AG10803 (cell line): Measurements from ENCODE around the gene WIPI1.

Experiments
- DNase-seq: peaks from one replicate; pipeline ENCODE4 v3.0.0; 2010; ENCODE audit warnings: low read depth
- H3K4me3 ChIP-seq: 2 replicates; pipeline ENCODE4 v1.5.1; 2011; ENCODE audit warnings: mild to moderate bottlenecking, low read length, control low read depth
- CTCF ChIP-seq: conservative IDR thresholded peaks from 2 replicates; pipeline ENCODE4 v1.5.1; 2011; ENCODE audit warnings: mild to moderate bottlenecking, low read length, control low read depth, inconsistent platforms

WIPI1 gene

GRCh38 chr17:68446626-68447041 lies 10.7 kb downstream of the WIPI1 start:
- no peak overlapping the region for H3K4me3 ChIP-seq
- no peak for DNase-seq
- TF ChIP-seq CTCF, result no peak

- no peak for TF ChIP-seq CTCF
- no peak for DNase-seq
- H3K4me3 ChIP-seq, result no peak overlapping the region
These were observed 11.6 kb downstream of the WIPI1 start for GRCh38 chr17:68445671-68446070.

GRCh38 chr17:68443972-68444464 lies 13.3 kb downstream of the WIPI1 start:
- no peak overlapping the region for H3K4me3 ChIP-seq
- TF ChIP-seq CTCF, result no peak
- DNase-seq, result peak; percentile 69

- no peak for TF ChIP-seq CTCF
- DNase-seq, result no peak
- no peak overlapping the region for H3K4me3 ChIP-seq
These were observed 16.1 kb downstream of the WIPI1 start for GRCh38 chr17:68441070-68441770.

GRCh38 chr17:68440526-68440925 lies 16.8 kb downstream of the WIPI1 start:
- DNase-seq, result no peak
- TF ChIP-seq CTCF, result no peak

GRCh38 chr17:68439656-68440290 lies 17.5 kb downstream of the WIPI1 start:
- DNase-seq, result no peak
- TF ChIP-seq CTCF, result no peak

More at GRCh38 chr17:68440526-68440925, 16.8 kb downstream of the WIPI1 start:
- H3K4me3 ChIP-seq, result no peak overlapping the region

More at GRCh38 chr17:68439656-68440290, 17.5 kb downstream of the WIPI1 start:
- H3K4me3 ChIP-seq, result no peak overlapping the region
